Activated T-cell treated with anti-CD3 and anti-CD28 coated beads for 1 hour (primary cell): ENCODE measurements around the gene ARGLU1.
"Not testable (repeated sequence)": the region's sequence is repeated elsewhere in the genome, so short reads cannot be mapped to it uniquely, and the experiment has no call there.

Experiments
- DNase-seq: peaks from one replicate; pipeline ENCODE4 v3.0.0-alpha.2; 2020; ENCODE audit warnings: low read depth

Gene ARGLU1, protein sequence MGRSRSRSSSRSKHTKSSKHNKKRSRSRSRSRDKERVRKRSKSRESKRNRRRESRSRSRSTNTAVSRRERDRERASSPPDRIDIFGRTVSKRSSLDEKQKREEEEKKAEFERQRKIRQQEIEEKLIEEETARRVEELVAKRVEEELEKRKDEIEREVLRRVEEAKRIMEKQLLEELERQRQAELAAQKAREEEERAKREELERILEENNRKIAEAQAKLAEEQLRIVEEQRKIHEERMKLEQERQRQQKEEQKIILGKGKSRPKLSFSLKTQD

DNA sequence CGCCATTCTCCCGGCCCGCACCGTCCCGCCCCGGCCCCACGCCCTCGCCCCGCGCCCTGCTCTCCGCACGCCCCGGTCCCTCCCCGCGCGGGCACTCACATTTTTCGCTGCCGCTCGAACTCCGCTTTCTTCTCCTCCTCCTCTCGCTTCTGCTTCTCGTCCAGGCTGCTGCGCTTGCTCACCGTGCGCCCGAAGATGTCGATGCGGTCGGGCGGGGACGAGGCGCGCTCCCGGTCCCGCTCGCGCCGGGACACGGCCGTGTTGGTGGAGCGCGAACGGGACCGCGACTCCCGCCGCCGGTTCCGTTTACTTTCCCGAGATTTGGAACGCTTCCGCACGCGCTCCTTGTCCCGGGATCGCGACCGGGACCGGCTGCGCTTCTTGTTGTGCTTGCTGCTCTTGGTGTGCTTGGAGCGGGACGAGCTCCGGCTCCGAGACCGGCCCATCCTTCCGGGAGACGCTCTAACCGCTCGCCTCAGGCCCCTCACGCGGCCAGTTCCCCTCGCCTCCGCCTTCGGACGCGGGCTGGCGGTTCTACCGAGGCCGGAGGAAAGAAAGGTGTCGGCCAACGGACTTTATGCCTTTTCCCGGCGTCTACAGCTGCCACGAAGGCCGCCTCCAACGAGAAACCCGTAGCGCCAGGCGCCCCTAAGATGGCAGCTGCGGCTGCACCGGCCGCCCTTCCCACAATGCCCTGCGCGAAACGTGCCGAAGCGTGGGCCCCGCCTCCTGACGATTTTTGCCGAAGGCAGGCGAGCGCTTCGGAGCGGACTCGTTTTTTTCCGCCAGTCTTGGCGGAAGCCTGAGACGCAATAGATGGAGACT, at the start of gene ARGLU1:
TSS of gene ARGLU1 (minus strand) at position 664 of the 825 bp plus-strand sequence. CDS start at position 446, 218 bp downstream.
- peak; percentile 96 for DNase-seq

DNA sequence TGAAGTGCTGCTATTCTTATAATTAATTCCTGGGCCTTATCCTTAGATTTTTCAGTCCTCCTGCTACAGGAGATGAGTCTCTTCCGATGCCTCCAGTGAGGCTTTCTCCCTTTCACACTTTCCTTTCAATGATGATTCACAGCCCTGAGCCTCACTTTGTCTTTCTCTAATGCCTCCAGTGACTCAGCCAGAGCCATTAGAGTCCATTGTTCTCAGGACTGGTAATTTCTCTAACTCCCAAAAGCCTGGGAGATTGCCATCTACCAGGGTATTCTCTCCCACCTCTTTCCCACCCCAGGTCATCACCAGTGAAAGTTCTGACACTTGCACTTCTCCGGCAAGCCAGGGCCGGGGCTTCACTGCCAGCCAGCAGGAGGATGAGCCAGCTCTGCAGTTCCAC, 49.6 kb upstream of the ARGLU1 start:
- no peak for DNase-seq

DNA sequence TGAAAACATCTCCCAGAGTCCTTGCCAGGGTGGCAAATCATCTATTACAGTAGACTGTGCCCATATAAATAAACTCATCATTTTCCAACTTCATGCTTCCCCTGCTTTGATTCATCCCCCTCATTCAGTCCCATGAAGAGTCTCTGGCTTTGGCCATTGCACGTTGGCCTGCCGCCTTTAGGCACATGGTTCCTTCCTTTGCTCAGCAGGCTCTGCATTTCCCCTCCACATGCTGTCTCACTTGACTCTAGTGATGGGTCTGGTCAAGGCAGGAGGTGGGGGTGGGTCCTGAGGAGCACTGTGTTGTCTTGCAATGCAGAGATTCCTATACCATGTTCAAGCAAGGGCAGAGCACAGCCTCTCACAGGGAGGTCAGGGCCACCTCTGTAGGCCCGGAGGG, 48.8 kb upstream of the ARGLU1 start:
- no peak for DNase-seq

DNA sequence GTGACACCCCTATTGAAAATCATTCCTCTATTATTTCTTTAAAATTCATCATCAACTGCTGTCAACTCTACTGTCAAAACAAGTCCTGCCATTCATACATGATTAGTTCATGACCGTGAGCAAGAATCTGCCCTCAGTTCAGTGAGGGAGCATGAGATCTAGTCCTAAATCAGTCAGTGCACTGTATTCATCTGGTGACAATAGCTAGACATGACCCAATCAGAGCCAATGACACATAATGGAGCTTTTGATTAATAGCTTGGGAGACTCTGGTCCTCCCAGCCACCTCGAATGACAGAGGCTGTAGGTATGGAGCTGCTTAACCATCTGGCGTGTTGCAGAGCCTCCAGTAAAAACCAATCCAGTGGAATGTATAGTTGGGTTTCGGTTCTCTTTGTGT, 46.9 kb upstream of the ARGLU1 start:
- no peak for DNase-seq

DNA sequence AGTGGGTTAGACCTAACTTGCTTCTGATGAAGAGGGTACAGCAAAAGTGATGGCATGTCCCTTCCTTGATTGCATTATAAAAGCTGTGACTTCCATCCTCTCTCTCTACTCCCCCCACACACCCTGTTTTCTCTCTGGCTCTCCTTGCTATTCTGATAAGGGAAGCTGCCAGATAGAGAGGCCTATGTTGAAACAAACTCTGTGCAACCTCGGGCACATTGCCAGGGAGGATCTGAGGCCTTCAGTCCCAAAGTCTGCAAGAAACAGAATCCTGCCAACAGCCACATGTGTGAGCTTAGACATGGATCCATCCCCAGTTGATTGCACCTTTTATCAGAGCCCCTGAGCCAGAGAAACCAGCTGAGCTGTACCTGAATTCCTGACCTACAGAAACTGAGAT, 44.8 kb upstream of the ARGLU1 start:
- DNase-seq, result no peak

DNA sequence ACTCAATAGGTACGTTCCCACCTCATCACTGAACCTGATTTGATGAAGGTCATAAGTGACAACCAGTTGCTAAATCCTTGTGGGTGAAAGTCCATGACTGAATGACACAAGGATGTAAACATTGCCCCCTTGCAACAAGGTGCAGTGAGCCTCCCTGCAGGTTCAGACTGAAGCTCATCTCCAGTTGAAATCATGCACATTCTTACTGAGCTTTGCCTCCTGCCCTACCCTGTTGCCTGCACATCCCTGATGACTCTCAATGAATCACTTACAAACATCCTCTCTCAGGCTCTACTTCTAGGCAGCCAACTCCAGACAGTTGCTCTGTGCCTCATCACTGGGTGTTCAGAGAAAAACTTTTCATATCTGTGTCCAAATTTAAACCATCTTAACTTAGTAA, 42.5 kb upstream of the ARGLU1 start:
- DNase-seq, result no peak

DNA sequence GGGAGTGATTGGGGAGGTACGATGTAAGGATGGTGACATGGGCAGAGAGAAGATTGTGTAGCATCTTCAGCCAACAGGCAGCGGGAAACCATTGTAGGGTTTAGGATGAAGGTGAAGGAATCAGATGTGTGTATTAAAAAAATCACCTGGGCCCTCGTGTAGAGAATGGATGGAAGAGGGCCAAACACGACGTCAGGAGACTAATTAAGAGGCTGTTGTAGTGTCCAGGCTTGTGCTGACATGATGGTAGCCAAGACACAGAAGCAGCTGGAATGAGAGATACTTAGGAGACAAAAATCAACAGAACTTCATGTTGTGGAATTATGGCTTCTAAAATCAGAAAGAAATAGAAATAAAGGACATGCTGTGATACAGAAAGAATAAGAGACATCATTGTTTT, 41.2 kb upstream of the ARGLU1 start:
- no peak for DNase-seq

DNA sequence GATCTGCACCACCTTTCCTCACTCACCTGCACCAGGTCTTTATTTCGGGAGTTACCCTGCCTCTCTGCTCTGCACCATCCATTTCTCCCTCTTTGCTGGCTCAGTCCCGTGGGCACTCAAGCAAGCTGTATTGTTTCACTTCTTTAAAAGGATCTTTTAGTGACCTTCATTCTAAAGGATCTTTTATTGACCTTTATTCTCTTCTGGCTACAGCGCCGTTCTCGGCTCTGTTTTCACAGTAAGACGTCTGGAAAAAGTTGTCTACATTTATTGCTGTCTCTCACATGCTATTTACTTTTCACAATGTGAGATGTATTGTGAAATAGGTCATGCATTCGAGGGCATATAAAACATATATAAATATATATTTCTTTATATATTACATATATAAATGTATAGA, 35.6 kb upstream of the ARGLU1 start:
- DNase-seq, result no peak

DNA sequence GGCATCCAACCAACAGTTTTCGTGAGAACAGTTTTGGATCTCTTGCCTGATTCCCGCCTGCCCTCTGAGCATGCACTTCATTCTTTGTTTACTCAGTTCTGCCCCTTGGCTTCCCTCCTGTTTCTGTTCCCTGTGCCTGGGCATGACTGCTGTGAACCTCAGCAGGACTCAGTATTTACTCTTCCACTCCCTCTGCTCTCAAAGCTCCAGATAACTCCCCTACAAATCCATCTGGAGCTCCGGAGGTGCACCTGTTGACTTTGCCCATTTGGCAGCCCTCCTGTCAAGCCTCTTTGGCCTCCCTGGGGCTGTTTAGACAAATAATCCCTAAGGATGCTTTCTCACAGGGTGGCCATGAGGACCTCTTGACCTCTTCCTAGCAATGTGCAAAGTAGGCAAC, 34.2 kb upstream of the ARGLU1 start:
- DNase-seq, result no peak

DNA sequence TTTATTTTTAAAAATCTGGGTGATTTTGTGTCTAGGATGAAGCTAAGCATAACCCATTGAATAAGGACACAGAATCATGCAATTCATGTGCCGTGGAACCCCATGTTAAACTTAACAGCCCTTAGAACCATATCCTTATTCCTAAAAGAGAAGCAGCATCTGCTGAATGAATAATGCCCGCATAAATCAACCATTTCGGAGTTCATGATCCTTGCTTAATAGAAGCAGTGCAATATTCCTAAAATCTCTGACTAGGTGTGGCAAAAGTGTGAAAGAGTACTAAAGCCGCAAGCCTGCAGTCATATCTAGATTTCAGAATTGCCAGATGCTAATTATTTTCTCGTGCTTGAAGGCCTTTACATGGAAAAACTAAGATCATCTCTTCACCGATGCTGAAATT, 33.6 kb upstream of the ARGLU1 start:
- DNase-seq, result no peak

DNA sequence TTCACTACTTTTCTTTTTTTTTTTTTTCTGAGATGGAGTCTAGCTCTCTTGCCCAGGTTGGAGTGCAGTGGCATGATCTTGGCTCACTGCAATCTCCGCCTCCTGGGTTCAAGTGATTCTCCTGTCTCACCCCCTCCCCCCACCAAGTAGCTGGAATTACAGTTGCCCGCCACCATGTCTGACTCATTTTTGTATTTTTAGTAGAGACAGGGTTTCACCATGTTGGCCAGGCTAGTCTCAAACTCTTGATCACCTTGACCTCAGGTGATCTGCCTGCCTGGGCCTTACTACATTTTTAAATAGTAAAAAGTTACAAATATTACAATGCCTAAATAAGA, 32.8 kb upstream of the ARGLU1 start:
- not testable (repeated sequence) for DNase-seq

DNA sequence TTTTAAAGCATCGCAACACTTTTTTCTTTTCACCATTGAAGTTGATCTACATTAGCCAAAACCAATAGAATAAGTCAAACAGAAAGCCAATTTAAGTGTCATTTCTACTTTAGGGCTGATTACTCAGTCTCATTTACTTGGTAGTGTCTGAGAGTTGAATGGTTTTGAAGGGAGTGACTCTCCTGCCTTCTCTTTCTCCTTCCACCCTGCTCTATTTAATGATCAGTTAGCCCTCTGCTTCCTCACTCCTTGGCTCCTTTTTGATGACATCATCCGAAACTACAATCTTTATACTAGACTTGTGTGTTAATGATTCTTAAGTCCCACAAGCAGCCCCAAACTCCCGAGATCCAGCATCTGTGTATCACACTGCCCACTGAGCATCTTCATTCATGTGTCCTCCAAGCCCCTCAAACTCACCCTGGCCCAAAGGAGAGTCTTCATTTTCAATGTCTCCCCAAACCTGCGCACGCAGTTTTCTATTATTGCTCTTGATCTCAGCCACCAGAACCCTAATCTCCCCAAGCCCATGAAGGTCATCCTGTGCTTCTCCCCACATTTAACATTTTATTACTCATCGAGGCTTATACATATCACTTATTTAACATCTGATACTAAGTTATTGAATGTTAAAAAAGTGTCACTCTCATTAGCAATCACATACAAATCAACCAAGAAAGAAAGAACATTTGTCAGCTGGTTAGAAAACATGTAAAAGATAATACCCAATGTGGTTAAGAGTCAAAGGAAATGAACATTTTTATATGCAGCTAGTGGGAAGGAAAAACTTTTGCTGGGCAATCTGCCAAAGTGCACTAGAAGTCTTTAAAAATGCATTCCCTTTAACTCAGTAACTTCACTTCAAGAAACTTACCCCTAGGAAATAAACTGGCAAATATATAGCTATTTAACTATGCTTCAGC, 32.2 kb upstream of the ARGLU1 start:
- no peak for DNase-seq

DNA sequence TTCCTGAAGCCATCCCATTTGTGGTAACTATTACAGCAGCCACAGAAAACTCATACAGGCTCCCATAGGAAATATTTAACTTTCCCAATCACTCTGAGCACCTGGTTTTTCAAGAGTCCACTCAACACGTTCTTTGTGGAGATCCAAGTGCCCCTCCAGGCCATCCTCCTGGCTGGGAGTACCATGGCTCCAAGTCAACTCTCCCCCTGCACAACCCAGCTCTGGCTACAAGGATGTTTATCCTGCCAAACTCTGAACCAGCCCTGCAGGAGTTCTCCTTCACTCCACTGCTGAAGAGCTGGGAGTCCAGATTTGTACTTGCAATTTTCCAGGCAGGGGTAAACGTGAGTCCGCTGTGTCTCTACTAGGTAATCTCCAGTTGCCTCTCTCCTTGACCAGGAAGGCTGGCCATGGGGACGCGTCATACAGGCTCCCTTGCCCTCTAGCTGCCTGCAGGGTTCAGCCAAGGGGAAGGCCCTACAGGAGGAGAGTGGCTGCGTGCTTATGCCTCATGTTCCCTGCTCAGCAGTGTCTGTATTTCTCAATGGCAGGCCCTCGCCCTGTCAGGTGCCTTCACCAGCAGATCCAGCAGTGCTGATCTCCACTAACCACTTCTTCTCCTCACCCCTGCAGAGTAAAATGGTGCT, 29.9 kb upstream of the ARGLU1 start:
- no peak for DNase-seq

DNA sequence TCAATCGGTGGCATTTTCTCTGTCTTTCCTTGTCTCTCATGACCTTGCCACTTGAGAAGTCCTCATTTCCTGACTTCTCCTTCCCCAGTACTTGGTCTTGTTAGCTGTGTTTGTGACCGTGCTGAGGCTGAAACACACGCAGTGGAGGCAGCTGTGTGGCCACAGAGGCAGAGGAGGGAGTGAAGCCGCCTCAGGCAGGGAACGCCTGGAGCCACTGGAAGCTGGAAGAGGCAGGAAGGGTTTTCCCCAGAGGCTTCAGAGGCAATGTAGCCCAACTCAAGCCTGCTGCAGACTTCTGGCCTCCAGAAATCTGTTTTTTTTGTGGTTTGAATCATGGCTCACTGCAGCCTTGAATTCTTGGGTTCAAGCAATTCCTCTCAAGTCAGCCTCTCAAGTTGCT, 29.2 kb upstream of the ARGLU1 start:
- DNase-seq, result no peak

DNA sequence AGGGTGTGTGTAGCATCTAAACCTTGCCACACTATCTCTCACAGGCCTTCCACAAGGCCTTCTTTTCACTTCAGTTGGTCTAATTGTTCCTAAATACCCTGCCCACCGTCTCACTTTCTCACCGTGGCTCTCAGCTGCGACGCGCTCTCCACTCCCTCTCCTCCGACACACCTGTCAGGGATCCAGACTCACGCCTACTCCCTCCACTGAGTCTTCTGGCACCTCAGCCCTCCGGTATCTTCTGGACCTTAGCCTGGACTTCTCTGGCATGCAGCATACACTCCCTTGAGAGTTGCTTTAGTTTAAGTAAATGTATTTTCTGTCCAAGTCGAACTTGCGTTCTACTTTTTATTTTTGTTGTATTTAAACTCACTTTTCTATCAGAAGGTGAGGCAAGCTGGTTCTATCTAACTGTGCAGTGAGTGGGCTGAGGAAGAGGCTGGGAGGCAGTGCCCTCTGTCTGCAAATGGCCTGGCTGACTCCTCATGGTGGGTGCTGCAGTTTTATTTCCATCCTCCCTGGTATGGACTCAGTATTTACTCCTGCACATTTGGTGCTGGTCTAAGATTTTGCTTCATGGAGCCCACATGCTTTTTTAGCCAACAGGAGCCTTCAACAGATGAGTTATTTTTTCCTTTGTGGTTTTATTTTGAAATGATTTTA, 28.5 kb upstream of the ARGLU1 start:
- no peak for DNase-seq

DNA sequence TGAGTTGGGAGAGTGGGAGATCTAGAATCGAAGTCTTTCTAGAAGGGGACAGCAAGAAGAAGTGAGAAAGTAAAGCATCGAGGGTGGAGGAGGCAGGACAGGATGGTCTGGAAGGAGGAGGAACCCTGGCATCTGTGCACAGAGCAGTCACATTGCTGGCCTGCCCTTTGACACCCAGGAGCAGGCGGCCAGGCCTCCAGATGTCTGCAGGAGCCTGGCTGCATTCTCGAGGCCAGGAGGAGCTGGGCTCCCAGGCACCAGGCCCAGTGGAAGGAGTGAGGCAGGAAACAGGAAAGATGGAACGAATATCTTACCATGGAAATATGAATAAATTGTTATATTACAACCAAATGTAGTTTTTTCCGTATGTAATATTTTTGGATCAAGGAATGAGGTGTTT, 27.7 kb upstream of the ARGLU1 start:
- no peak for DNase-seq

DNA sequence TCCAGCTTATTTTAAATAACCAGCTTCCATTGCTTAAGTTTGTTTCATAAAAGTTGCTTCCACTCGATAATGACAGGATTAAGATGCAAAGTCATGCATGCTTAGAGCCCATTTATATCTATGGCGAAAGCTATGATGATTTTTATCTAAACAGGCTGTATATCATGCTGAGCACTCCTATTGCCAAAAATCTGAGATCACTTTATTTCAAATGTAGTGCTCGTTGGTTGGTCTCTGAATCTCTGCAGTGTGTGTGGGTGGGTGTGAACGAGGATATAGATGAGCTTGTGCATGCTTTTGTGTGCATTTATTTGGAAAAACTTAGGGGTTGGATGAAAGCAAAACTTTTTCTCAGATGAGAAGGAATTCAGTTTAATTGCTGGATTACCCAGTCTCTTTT, 27.0 kb upstream of the ARGLU1 start:
- no peak for DNase-seq

DNA sequence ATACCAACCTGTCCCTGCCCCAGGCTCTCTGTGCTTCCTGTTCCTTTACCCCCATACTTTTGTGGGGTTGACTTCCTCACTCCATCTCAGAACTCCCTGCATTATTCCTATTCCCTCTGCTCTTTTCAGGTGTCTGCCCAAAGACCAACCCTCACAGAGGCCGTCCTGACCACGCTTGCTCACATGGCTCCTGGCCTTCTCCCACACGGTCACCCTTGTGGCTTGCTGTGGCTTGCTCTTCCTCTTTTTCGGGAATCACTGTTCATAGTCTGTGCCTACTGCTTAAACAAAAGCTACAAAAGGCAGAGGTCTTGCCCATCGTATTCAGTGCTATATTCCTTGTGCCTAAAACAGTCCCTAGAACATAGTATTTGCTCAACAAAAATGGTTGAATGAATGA, 25.2 kb upstream of the ARGLU1 start:
- no peak for DNase-seq

DNA sequence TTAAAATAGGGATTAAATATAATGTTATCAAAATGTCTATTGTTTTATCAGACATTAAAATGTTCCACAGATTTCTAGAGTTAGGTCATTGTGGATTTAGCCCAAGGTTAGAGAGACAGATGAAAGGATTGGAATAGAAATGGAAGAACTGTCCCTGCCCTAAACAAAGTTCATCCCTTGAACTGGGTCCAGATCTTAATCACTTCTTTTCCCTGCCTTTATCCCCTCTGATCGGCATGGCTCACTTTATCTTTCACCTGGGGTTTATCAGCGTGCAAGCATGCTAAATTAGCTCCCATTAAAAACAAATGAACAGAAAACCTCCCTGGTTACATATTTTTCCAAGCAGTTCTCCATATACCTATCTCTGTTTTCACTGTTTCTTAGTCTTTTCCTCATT, 23.4 kb upstream of the ARGLU1 start:
- no peak for DNase-seq

DNA sequence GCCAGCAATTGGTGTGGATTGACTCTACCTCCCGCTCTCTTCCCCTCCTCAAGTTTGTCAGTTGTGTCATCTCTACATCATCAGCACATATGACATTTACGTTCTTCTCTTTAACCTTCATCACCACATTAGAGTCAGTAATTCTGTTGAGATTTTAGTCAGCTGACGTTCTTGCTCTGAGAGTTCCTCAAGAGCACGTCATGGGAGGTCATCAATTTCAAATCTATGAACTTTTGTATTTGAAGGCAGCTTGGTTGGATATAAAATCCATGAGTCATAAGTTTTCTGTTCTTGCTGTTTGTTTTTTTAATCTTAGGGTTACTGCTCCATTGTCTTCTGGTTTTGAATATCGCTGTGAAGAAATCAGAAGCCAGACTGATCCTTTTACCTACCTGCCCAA, 21.8 kb upstream of the ARGLU1 start:
- no peak for DNase-seq

DNA sequence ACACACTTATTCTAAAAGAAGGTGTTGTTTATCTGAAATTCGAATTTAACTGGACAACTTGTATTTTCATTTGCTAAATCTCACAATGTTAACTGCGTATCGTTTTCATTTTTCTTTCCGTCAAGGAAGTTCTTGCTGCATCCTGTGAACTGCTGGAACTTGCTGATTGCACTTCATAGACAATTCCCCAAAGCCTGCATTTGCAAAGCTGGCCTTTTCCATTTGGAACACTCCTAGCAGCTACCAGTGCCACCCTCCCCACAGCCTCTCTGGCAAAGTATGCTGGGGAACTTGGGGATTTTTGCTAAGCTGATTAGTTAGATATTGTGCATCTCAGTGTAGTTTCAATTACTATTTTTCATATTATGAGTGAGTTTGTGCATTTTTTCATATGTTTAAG, 20.4 kb upstream of the ARGLU1 start:
- no peak for DNase-seq

DNA sequence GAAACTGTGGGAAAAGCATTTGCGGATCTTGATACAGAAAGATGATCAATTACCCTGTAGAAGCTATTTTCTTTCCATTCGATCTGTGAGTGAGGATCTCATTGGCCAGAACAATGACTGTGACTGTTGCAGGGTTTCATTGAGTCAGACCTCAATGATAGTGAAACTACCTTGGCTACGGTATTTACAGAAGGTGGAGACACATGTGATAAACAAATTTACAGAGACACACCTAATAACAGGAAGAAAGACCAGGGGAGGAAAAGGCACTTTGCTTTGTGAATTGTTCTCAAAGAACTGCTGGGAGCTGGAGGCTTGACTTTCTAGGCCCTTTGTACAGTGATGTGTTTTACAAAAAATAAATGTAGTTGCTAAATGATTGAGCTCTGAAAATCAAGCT, 19.9 kb upstream of the ARGLU1 start:
- no peak for DNase-seq
